GM12801 (cell line): ENCODE results near the gene HOXB13.

ENCODE experiments used
- CTCF ChIP-seq: IDR thresholded peaks from one replicate; pipeline ENCODE4 v1.5.1; 2011; ENCODE audit warnings: control low read depth; ENCODE audit not compliant: insufficient read length; ENCODE audit errors: extremely low read depth

Gene HOXB13

GRCh38 chr17:48746916-48747444 lies 18.4 kb upstream of the HOXB13 start:
- TF ChIP-seq CTCF = no peak

GRCh38 chr17:48745381-48746275 lies 17.1 kb upstream of the HOXB13 start:
- TF ChIP-seq CTCF = no peak

GRCh38 chr17:48740537-48740936 lies 12.0 kb upstream of the HOXB13 start:
- TF ChIP-seq CTCF = no peak

- TF ChIP-seq CTCF = no peak
Measured at GRCh38 chr17:48738803-48739526, 10.4 kb upstream of the HOXB13 start.

- TF ChIP-seq CTCF = no peak
Measured at GRCh38 chr17:48738424-48738802, 9.9 kb upstream of the HOXB13 start.

- no peak for TF ChIP-seq CTCF
Measured at GRCh38 chr17:48737330-48738043, 8.9 kb upstream of the HOXB13 start.

GRCh38 chr17:48735062-48735351 lies 6.5 kb upstream of the HOXB13 start:
- no peak for TF ChIP-seq CTCF
